GM21576 (cell line): ENCODE data around the gene SLC24A4.

Experiments
- ATAC-seq: cut with Tn5 transposase; IDR thresholded peaks from one replicate; pipeline ENCODE4 v1.9.1; 2021; ENCODE audit warnings: mild to moderate bottlenecking, moderate library complexity; ENCODE audit not compliant: unreplicated experiment

SLC24A4 gene

GRCh38 chr14:92451755-92452154 lies 128.8 kb downstream of the SLC24A4 start:
- ATAC-seq = no peak

DNA sequence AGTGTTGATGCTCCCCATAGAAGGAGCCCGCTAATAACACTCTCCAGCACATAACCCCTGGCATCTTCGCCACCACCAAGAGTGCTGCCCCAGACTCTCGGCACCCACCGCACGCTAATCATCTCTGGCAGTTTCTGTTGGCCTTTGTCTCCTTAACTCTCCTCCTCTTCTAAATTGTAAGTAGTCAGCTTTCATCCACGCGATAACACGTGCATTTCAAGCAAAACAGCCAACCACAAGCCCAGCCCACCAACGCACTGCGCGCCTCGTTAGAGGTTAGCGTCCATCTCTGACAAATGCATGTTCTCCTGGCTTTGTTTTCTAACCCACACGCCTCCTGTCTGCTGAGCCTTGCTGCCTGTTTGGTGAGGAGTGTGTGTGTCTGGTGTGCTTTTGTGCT lies 129.5 kb downstream of the SLC24A4 start:
- no peak for ATAC-seq

GRCh38 chr14:92453691-92454090 lies 130.7 kb downstream of the SLC24A4 start:
- ATAC-seq = no peak

DNA sequence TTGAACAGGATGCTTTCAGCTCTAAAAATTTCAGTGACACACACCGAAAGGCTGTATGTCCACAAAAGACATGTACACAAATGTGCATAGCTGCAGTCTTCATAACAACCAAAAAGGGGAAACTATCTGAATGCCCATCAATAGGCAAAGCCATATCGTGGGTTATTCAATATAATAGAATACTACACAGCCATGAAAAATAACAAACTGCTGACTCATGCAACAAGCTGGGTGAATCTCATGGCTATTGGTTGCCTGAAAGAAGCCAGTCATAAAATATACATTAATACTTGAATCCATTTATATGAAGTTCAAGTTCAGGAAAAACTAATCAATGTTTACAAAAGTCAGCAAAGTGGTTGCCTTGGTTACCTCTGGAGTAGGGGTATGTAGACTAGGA lies 132.3 kb downstream of the SLC24A4 start:
- no peak for ATAC-seq

DNA sequence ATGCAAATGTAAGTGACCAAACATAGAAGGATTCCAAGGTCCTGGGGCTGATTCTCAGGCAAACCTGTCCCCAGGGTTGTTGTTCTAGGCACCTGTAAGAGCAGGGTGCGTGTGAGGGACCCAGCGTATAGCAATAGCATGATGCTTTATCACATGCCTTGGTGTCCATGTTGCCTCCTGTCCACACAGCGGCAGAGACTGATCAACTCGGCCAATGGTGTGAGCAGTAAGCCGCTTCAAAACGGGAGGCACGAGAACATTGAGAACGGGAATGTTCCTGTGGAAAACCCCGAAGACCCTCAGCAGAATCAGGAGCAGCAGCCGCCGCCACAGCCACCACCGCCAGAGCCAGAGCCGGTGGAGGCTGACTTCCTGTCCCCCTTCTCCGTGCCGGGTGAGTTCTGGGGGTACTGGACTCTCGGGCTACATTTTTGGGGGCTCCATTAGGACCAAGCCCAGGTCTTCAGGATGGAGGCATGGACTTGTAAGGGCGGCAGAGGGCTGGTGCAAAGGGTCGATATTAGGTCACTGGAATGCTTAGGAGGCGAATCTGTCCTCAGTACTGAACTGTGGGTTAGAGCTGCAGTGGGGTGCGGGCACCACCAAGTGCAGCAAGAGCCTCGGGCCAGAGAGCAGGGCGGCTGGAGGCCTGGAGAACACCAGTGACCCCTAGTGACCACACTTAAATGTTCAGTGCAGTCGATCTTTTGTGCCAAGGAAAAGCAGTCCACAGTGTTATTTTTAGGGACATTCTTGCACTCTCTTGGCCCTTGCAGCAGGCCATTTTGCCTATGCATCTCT lies 133.4 kb downstream of the SLC24A4 start:
- no peak for ATAC-seq

DNA sequence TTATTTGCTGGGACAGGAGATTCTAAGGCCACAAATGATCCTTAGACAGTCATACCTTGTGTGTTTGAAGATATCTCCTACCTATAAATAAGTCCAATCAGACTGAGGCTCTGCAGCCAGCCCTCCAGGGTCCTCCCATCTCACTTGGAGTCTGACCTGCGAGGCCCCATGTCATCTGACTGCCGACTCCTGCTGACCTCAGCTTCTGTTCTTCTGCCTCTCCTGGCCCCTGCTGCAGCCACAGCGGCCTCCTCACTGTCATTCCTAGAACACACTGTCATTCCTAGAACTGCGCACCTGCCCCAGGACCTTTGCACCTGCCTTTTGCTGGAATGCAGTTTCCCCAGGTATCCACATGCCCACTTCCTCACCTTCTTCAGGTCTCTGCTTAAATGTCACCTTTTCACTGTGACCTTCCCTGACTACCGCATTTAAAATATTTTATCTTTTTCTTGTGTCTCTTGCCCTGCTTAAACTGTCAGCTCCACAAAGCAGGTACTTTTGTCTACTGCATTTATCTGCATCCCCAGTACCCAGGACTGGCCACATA lies 134.1 kb downstream of the SLC24A4 start:
- ATAC-seq = no peak

DNA sequence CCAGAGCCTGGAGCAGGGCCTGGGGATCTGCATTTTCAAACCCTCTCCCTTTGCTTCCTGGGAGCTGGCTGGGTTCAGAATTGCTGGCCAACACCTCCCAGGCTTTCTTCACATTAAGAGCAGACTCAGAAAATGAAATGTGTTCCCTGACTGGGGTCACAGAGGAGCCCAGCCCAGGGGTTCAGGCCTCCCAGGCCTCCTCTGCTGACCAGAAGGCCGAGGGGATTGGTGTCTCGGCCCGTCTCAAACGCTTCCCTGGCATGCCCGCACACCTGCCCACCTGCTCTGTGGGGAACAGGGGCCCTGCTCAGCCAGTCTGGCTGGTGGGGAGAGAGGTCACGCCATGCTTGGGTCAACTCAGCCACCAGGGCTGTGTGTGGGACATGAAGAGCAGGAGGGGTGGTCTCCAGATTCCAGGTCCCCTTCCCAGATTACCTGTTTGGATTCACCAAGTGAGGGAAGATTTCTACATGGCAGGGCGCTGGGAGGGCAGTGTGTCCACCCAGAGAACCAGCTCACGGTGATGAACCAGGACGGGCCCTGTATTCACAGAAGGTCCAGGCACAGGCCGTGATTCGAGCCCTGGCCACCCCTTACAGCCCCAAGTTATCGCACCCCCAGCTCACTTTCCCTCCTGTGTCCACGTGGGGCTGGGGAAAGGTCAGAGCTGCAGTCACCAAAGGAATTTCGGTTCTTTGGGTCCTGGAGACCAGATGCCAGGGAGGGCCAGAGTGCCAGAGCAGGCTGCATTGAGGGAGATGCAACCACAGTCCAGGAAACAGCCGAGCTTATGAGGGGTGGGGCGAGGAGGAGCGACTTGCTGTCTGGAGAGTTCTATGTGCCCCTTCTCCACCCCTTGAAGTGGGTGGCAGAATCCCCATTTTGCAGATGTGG lies 135.4 kb downstream of the SLC24A4 start:
- no peak for ATAC-seq

DNA sequence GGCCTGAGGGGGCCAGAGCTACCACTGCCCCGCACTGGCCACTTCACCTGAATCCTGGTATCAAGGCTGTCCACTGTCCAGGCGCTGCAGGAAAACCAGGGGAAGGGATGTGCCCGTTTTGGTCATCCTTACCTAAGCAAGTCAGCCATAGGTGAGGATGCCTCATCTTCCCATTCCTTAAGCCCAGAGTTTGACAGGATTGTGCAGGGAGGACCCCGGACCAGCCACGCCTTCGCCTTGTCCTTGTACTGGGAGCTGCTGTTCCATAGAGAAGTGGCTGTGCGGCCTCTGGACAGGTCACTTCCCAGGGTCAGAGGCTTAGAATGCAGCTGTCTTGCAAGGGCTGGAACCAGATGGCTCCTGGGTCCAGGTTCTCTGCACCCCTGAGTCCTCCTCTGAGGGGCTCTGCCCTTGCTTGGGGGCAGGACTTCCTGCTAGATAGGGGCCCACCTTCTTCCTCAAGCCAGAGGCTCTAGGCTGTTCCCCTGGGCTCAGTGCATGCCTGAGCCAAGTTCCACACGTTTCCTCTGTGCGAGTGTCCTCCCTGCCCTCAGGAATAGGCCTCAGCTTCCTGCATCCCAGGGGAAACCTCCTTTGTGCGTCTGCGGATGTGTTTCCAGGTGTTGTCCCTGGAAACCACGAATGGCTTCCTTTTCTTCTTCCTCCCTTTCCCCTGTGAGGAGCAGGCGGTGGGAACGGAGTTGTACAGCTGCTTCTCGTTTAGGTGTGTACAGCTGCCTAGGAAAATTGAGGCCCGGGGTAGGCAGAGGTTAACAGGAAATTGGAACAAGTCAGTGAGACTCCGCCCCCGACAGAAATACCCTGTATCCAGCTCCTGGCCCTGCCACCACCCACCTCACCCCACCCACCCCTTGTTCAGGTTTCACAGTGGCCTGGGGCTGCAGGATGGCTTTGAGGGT lies 136.3 kb downstream of the SLC24A4 start:
- no peak for ATAC-seq

GRCh38 chr14:92459950-92460421 lies 137.0 kb downstream of the SLC24A4 start:
- no peak for ATAC-seq

DNA sequence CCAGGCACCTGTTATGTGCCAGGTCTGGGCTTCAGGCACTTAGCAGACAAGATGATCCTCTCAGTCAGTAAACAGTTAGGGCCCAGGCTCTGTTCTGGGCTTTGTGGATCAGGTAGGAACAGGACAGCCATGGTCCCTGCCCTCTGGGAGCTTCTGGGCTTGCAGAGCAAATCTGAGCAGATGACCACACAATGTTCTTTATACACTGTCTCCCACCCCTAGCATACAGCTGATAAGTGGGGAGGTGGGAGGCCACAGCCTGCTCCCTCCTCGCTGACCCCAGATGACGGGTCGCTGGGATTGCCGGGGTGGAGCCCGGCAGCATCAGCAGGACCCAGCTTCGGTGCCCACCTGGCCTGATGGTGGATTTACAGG lies 137.6 kb downstream of the SLC24A4 start:
- ATAC-seq = no peak

DNA sequence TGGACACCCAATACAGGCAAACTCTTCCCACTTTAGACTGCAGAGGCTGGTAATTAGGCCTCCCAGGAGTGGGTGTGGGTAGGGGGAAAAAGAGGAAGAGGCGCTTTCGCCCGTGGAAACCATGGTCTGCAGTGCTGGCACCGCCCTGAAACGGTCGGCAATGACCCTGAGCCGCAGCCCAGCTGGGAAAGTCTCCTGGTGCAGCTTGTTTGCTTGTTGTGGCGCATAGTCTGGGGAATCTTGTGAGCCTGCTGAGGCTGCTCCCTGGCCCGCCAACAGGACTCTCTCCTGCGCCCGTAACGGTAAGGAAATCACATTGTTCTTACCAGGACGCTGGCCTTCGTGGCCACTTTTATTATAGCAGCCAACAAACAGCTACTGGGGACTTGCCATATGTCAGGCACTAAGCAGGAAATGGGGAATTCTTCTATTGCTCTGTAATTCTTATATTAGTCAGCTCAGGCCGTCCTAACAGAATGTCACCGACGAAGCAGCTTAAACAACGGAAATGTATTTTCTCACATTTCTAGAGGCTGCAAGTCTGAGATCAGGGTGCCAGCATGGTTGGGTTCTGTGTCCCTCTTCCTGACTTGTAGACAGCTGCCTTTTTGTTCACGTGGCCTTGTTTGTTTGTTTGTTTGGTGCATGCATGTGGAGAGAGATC lies 138.1 kb downstream of the SLC24A4 start:
- ATAC-seq = peak; percentile 71

DNA sequence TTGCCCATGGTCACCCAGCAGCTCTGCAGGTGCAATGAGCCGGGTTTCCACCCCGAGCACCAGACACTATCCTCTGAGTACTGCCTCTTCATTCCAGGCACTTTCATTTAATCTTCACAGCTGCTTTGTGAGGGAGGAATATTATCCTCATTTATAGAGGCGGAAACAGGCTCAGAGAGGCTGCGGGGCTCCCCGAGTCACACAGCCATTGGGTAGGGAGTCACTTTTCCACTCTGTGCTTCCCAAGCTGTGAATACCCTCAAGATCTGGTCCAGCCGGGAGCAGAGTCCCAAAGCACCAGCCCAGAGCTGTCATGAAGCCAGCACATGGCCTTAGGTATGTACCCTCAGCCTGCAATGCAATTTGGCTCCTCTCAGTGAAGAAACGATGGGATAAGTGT lies 138.9 kb downstream of the SLC24A4 start:
- no peak for ATAC-seq

GRCh38 chr14:92462568-92462967 lies 139.6 kb downstream of the SLC24A4 start:
- no peak for ATAC-seq

- ATAC-seq = no peak
These were observed 140.2 kb downstream of the SLC24A4 start for GRCh38 chr14:92463141-92463540.

- ATAC-seq = no peak
These were observed 141.2 kb downstream of the SLC24A4 start for GRCh38 chr14:92464156-92464555.

DNA sequence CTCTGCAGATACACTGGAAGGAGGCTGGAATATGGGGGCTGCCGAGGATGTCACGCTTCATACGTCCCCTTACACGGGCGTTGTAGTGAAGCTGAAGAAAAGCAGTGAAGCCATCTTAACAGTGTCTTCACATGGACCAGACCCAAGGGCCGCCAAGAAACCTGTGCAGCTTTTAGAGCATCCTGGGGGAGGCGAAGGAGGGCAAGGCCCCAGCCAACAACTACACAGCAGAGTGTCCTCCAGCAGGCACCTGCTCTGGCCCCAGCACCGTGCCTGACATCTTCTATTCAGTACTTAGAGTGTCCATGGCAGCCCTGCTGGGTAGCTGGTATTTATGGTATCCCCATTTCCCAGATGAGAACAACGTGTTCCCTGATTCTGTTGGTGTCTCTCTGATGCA lies 141.8 kb downstream of the SLC24A4 start:
- no peak for ATAC-seq

- ATAC-seq = no peak
These were observed 142.5 kb downstream of the SLC24A4 start for GRCh38 chr14:92465353-92466055.

- no peak for ATAC-seq
These were observed 143.1 kb downstream of the SLC24A4 start for GRCh38 chr14:92466059-92466458.

GRCh38 chr14:92469515-92469914 lies 146.6 kb downstream of the SLC24A4 start:
- ATAC-seq = no peak
